DND-41 (cell line): ENCODE results near the gene BRSK2.
"Not testable (repeated sequence)": the region's sequence is repeated elsewhere in the genome, so short reads cannot be mapped to it uniquely, and the experiment has no call there.

Experiments used
- ATAC-seq: fragments of 200-7000 bp; cut with Tn5 transposase; 3 replicates; pipeline ENCODE4 v1.9.1; 2021; ENCODE audit warnings: low read depth; ENCODE audit not compliant: insufficient read depth
- DNase-seq: peaks from one replicate; pipeline ENCODE4 v3.0.0-alpha.2; 2020
- H2AFZ ChIP-seq: 2 replicates; pipeline ENCODE4 v1.6.0; 2012; ENCODE audit warnings: low read depth, low read length
- H3K27ac ChIP-seq: 2 replicates; pipeline ENCODE4 v1.5.1; 2012; ENCODE audit warnings: low read length, inconsistent platforms
- H3K27me3 ChIP-seq: fragments of 200-600 bp; sonication (generic); 2 replicates; pipeline ENCODE4 v1.6.0; 2012; ENCODE audit warnings: low read length, mild to moderate bottlenecking, inconsistent platforms; ENCODE audit not compliant: insufficient read depth, poor library complexity
- H3K36me3 ChIP-seq: 2 replicates; pipeline ENCODE4 v1.5.1; 2012; ENCODE audit warnings: low read length, inconsistent platforms; ENCODE audit not compliant: insufficient read depth
- H3K4me1 ChIP-seq: 2 replicates; pipeline ENCODE4 v1.5.1; 2012; ENCODE audit warnings: mild to moderate bottlenecking, low read length; ENCODE audit not compliant: insufficient read depth
- H3K4me2 ChIP-seq: 2 replicates; pipeline ENCODE4 v1.6.0; 2012; ENCODE audit warnings: mild to moderate bottlenecking, moderate library complexity, low read length, inconsistent platforms; ENCODE audit not compliant: insufficient read depth
- H3K4me3 ChIP-seq, 2 experiments: fragments of 200-600 bp in 1 of 2; shearing (Covaris generic) in 1 of 2; 2 replicates each; pipeline ENCODE4 v1.5.1; 2012 to 2016; ENCODE audit warnings: inconsistent platforms in 2 of 2, low read length in 2 of 2, mild to moderate bottlenecking in 2 of 2, low read depth in 1 of 2, moderate library complexity in 1 of 2
- H3K79me2 ChIP-seq: 2 replicates; pipeline ENCODE4 v1.6.0; 2012; ENCODE audit warnings: low read length, inconsistent platforms; ENCODE audit not compliant: insufficient read depth
- H3K9ac ChIP-seq: 2 replicates; pipeline ENCODE4 v1.6.0; 2012; ENCODE audit warnings: low read depth, mild to moderate bottlenecking, inconsistent platforms, low read length, moderate library complexity
- H3K9me3 ChIP-seq: 2 replicates; pipeline ENCODE4 v1.5.1; 2012; ENCODE audit warnings: low read length, moderate library complexity, mild to moderate bottlenecking, inconsistent platforms; ENCODE audit not compliant: insufficient read depth, severe bottlenecking
- H4K20me1 ChIP-seq: 2 replicates; pipeline ENCODE4 v1.6.0; 2012; ENCODE audit warnings: low read length; ENCODE audit not compliant: insufficient read depth
- EZH2 ChIP-seq: IDR thresholded peaks from 3 replicates; pipeline ENCODE4 v1.6.1; 2012; ENCODE audit warnings: borderline replicate concordance, low read depth, mild to moderate bottlenecking, moderate library complexity, low read length, inconsistent platforms; ENCODE audit not compliant: severe bottlenecking
- TF ChIP-seq, protein P1 (sequence below): IDR thresholded peaks from 2 replicates; pipeline ENCODE4 v1.5.1; 2012; ENCODE audit warnings: borderline replicate concordance, low read length, moderate library complexity, mild to moderate bottlenecking; ENCODE audit not compliant: poor library complexity, severe bottlenecking; ENCODE audit errors: extremely low read depth

Gene BRSK2

DNA sequence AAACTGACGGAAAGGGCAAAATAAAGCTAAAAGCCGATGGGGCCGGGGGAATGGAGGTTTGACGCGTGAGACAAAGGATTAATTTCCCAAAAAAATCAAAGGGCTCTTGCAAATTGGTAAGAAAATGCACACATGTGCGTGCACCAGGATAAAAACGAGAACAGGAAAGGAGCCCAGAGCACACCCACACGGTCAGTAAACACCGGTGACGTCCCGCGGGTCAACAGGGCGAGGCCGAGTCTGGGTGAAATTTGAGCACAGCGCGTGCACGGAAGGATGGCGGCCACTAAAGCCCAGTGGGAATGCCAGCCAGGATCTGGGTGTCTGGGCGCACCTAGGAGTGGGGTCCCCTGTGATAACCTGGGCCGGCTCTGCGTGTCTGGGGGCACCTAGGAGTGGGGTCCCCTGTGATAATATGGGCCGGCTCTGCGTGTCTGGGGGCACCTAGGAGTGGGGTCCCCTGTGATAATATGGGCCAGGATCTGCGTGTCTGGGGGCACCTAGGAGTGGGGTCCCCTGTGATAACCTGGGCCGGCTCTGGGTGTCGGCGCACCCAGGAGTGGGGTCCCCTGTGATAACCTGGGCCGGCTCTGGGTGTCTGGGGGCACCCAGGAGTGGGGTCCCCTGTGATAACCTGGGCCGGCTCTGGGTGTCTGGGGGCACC is 44.4 kb downstream of the BRSK2 start:
- H3K27ac ChIP-seq: no peak overlapping the region
- no peak overlapping the region for H3K4me3 ChIP-seq
- no peaks in the 10 kb centered on the region for H3K9me3 ChIP-seq
- no peak overlapping the region for H2AFZ ChIP-seq
- no peaks in the 10 kb centered on the region for H3K36me3 ChIP-seq
- DNase-seq (no peak), ATAC-seq (no peak)
- H3K4me2 ChIP-seq: no peak overlapping the region
- no peak overlapping the region for H3K9ac ChIP-seq
- H4K20me1 ChIP-seq: peaks cover 10% of the 10 kb centered on the region; the same call in 1 of the 2 replicates
- no peaks in the 10 kb centered on the region for H3K4me1 ChIP-seq
- H3K79me2 ChIP-seq: no peaks in the 10 kb centered on the region
- H3K27me3 ChIP-seq: no peaks in the 10 kb centered on the region
- no peak for TF ChIP-seq EZH2
- TF ChIP-seq, protein P1, sequence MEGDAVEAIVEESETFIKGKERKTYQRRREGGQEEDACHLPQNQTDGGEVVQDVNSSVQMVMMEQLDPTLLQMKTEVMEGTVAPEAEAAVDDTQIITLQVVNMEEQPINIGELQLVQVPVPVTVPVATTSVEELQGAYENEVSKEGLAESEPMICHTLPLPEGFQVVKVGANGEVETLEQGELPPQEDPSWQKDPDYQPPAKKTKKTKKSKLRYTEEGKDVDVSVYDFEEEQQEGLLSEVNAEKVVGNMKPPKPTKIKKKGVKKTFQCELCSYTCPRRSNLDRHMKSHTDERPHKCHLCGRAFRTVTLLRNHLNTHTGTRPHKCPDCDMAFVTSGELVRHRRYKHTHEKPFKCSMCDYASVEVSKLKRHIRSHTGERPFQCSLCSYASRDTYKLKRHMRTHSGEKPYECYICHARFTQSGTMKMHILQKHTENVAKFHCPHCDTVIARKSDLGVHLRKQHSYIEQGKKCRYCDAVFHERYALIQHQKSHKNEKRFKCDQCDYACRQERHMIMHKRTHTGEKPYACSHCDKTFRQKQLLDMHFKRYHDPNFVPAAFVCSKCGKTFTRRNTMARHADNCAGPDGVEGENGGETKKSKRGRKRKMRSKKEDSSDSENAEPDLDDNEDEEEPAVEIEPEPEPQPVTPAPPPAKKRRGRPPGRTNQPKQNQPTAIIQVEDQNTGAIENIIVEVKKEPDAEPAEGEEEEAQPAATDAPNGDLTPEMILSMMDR: no peak

- H3K4me3 ChIP-seq, DNase-seq, H2AFZ ChIP-seq, H3K27me3 ChIP-seq, H3K36me3 ChIP-seq, ATAC-seq, H3K9me3 ChIP-seq, H3K9ac ChIP-seq, H3K4me2 ChIP-seq, H3K79me2 ChIP-seq, H3K27ac ChIP-seq, H3K4me1 ChIP-seq: not testable (repeated sequence)
- peaks cover 12% of the 10 kb centered on the region; the same call in 1 of the 2 replicates for H4K20me1 ChIP-seq
Measured at GRCh38 chr11:1435479-1435819, 45.7 kb downstream of the BRSK2 start.

GRCh38 chr11:1435820-1436467 is 46.2 kb downstream of the BRSK2 start:
- Histone ChIP-seq H3K9ac (no peak overlapping the region), H3K4me2 (no peak overlapping the region), H3K79me2 (no peaks in the 10 kb centered on the region), H3K27me3 (no peaks in the 10 kb centered on the region), H3K36me3 (no peaks in the 10 kb centered on the region), H4K20me1 (peaks cover 12% of the 10 kb centered on the region; the same call in 1 of the 2 replicates), H3K4me1 (no peaks in the 10 kb centered on the region), H2AFZ (no peak overlapping the region), H3K9me3 (no peaks in the 10 kb centered on the region), H3K4me3 (no peak overlapping the region), H3K27ac (no peak overlapping the region)
- ATAC-seq (no peak), DNase-seq (no peak)
- TF ChIP-seq EZH2: no peak
- TF ChIP-seq, protein P1: no peak

DNA sequence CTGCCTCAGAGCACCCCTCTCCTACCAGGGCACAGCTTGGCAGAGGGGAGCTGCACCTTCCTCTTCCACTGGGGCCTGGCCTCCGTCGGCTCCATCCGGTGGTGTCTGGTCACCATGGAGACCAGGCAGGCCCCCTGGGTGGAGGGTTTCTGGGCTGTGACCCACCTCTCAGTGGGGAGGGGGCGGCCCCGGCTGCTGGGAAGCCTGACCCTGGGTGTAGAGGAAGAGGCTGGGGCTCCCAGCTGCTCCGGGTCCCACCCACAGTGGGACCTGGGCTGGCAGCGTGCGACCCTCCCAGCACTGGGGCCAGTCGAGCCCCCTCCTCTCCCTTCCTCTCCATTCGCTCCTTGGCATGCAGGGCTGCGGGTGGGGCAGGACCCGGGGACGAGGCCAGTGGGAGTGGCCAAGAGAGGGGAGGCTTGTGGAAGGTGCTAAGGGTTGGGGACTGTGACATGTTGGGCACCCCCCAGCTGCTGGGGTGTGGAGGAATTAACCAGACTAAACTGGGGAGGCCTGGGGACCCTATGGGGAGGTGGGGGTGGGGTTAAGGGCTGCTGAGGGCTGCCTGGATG is 46.8 kb downstream of the BRSK2 start:
- Histone ChIP-seq H2AFZ (no peak overlapping the region), H4K20me1 (peaks cover 12% of the 10 kb centered on the region; the same call in 1 of the 2 replicates), H3K79me2 (no peaks in the 10 kb centered on the region), H3K9me3 (no peaks in the 10 kb centered on the region), H3K9ac (no peak overlapping the region), H3K4me2 (no peak overlapping the region), H3K4me3 (no peak overlapping the region), H3K4me1 (no peaks in the 10 kb centered on the region), H3K27ac (no peak overlapping the region), H3K27me3 (no peaks in the 10 kb centered on the region), H3K36me3 (no peaks in the 10 kb centered on the region)
- ATAC-seq (no peak), DNase-seq (no peak)
- TF ChIP-seq EZH2: no peak
- TF ChIP-seq, protein P1: no peak
